Prostate gland (tissue), 2 donors: ENCODE measurements around the gene TAS1R1. TPM values are rescaled to one million over a fixed set of nuclear protein-coding genes. Genes with fewer than 3 reads are reported as not detected.

Experiments
- DNase-seq: peaks from one replicate; pipeline ENCODE4 v3.0.0-alpha.2; 2019; ENCODE audit warnings: low spot score
- H3K27ac ChIP-seq, 2 donors: fragments of 200-600 bp; sonication (generic); 2 replicates each; pipeline ENCODE4 v1.5.1; 2017 to 2019
- H3K27me3 ChIP-seq: fragments of 200-600 bp; sonication (generic); replicated peaks from 2 replicates; pipeline ENCODE4 v1.5.1; 2019; ENCODE audit not compliant: insufficient read depth
- H3K36me3 ChIP-seq, 2 donors: fragments of 200-600 bp; sonication (generic); 1 replicate in 1 of 2; 2 replicates in 1 of 2; pipeline versions ENCODE4 v1.5.1 to v1.8.1; 2017 to 2019
- H3K4me1 ChIP-seq: fragments of 200-600 bp; sonication (generic); replicated peaks from 2 replicates; pipeline ENCODE4 v1.5.1; 2019
- H3K4me3 ChIP-seq, 2 donors: fragments of 200-600 bp; sonication (generic); 2 replicates each; pipeline ENCODE4 v1.5.1; 2017 to 2019
- H3K9me3 ChIP-seq: fragments of 200-600 bp; sonication (generic); 2 replicates; pipeline ENCODE4 v1.5.1; 2017
- CTCF ChIP-seq, 4 experiments: fragments of 200-600 bp in 2 of 4; fragments of 450-650 bp in 2 of 4; sonication (generic) in 2 of 4; IDR thresholded peaks; 1 replicate in 3 of 4; 2 replicates in 1 of 4; pipeline ENCODE4 v1.5.1; 2016 to 2019; ENCODE audit warnings: antibody characterized with exemption in 4 of 4, mild to moderate bottlenecking in 2 of 4, moderate library complexity in 2 of 4
- POLR2A ChIP-seq: fragments of 450-650 bp; IDR thresholded peaks from one replicate; pipeline ENCODE4 v1.6.1; 2016; ENCODE audit warnings: antibody characterized with exemption, mild to moderate bottlenecking
- POLR2AphosphoS5 ChIP-seq: sonication (generic); formaldehyde crosslinking; IDR thresholded peaks from one replicate; pipeline ENCODE4 v1.6.1; 2017; ENCODE audit warnings: antibody characterized with exemption
- WGBS: methylation state at CpG from one replicate; pipeline ENCODE4 v1.1.5; 2018; 5-methylcytosine and 5-hydroxymethylcytosine counted together
- intact Hi-C: fragments of 100-400 bp; cut with DNase I; formaldehyde crosslinking; loops from one replicate; pipeline ENCODE4 v1.14.2; 2022
- total RNA-seq, 2 donors: library from RNA; depleted of rRNA; stranded (reverse); fragments of >200 nt; gene quantifications; one replicate each; pipeline ENCODE4 v1.1.0, GENCODE V29; 2016

Gene TAS1R1
- total RNA-seq, 2 donors from 2014 or later = 1.5 TPM; not detected in 1

DNA sequence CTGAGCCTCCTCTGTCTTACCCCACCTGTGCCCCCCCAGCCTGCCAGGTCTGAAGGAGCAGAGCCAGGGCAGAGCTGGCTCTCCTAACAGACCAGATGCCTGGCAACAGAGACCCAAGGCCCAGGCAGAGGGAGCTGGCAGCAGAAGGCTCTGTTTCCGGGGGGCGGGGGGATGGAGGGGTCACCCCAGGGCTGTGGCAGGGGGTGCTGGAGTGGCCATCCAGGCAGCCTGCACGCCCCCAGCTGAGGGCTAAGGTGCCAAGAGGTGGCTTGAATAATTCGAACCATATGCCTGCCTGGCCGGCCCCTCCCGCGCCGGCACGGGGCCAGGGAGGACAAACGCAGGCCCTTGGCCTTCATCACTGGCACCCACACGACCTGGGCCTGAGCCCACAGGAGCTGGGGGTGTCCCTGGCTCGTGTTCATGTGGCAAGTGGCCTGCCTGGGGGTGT, 47.6 kb upstream of the TAS1R1 start:
- Histone ChIP-seq H3K27me3 (no peaks in the 10 kb centered on the region), H3K36me3 (no peaks in the 10 kb centered on the region), H3K4me1 (no peaks in the 10 kb centered on the region), H3K4me3 (no peak overlapping the region), H3K27ac (no peak overlapping the region), H3K9me3 (no peaks in the 10 kb centered on the region)
- 59% methylated on average over 11 of the region's 12 CpGs for WGBS
- DNase-seq = no peak
- intact Hi-C loops = no loop called here
- TF ChIP-seq POLR2A = no peak
- TF ChIP-seq POLR2AphosphoS5 = no peak
- no peak for TF ChIP-seq CTCF (IDR thresholded peaks at IDR 0.05)

DNA sequence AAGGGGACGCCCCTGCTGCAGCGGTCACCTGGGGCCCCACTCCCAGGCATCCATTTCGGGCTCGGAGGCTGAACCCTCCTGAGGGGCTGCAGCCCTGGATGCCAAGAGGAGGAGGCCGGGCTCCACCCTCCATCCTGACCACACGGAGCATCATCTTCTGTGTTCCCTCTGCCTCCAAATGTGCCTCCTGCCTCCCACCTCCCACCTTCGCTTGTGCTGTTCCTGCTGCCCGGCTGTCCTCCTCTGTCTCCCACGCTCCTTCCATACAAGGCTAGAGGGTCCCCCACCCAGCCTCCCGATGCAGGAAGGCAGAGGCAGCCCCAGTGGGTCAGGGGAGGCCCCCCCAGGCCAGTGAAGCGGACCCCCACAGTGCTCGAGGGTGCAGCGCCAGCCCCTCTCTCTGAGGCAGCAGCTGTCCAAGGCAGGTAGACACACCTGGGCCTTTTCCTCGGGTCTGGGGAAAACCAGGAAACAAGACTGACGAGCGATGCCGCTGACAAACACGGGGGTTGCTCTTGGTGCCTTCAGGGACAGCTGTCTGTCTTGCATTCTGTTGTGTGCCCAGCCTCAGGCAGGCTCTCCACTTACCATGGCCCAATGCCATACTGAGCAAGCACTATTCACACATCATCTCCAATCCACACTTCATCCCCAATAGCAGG, 46.8 kb upstream of the TAS1R1 start:
- H3K27me3 ChIP-seq = no peaks in the 10 kb centered on the region
- H3K9me3 ChIP-seq = no peaks in the 10 kb centered on the region
- no peaks in the 10 kb centered on the region for H3K36me3 ChIP-seq
- 83% methylated on average over 18 of the region's 18 CpGs for WGBS
- no peak overlapping the region for H3K4me3 ChIP-seq
- H3K4me1 ChIP-seq = no peaks in the 10 kb centered on the region
- TF ChIP-seq POLR2A (no peak), POLR2AphosphoS5 (no peak), CTCF (IDR thresholded peaks at IDR 0.05) (no peak)
- H3K27ac ChIP-seq = no peak overlapping the region
- intact Hi-C loops = no loop called here
- no peak for DNase-seq

DNA sequence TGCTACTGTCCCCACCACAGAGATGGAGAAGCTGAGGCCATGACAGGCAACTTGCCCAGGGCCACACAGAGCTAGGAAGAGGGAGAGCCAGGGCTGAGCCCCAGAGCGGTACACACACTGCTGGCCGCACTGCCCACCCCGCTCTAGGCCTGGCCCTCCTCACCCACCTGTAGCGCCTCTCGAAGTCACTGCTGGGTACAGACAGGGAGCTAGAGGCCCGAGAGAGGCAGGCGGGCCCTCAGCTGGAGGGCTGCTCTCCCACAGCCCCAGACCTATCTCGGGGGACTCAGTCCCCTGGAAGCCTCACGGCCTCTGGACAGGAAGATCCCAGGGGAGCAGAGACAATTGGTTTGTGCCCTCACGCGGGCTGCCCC, 46.3 kb upstream of the TAS1R1 start:
- 91% methylated on average over 11 of the region's 11 CpGs for WGBS
- H3K27ac ChIP-seq = no peak overlapping the region
- H3K36me3 ChIP-seq = no peaks in the 10 kb centered on the region
- H3K27me3 ChIP-seq = no peaks in the 10 kb centered on the region
- no peak for DNase-seq
- H3K4me3 ChIP-seq = no peak overlapping the region
- intact Hi-C loops = no loop called here
- no peaks in the 10 kb centered on the region for H3K9me3 ChIP-seq
- TF ChIP-seq POLR2A (no peak), POLR2AphosphoS5 (no peak), CTCF (IDR thresholded peaks at IDR 0.05) (no peak)
- no peaks in the 10 kb centered on the region for H3K4me1 ChIP-seq

DNA sequence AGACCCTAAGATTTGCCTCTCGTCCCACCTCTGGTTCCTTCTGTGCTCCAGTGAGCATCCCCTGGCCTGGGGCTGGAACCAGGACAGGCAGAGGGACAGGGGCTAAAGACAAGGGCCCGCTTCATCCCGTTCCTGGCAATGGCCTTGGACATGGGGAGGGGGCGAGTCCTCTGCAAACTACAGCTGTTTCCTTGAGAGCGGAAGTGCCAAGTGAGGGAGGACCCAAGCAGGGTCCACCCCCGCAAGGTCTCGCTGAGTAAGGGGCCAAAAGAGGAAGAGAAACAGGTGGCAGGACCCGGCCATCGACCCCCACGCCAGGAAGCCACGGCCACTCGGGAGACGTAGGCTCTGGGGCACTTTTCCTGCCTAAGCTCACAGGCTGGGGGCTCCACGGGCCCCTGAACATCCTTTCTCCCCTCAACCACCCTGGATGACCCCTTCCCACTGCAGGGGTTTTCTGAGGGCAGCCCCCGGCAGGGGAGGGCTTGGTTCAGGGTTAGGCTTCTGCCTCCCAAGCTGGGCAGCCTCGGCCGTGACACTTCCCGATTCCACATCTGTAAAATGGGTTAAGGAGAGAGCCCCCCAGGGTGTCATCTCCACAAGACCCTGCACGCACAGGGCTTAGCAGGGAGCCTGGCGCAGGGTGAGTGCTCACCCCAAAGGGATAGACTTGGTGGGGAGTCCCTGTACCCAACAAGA, 45.7 kb upstream of the TAS1R1 start:
- intact Hi-C loops = no loop called here
- Histone ChIP-seq H3K9me3 (no peaks in the 10 kb centered on the region), H3K27ac (no peak overlapping the region), H3K4me1 (no peaks in the 10 kb centered on the region), H3K4me3 (no peak overlapping the region), H3K36me3 (no peaks in the 10 kb centered on the region), H3K27me3 (no peaks in the 10 kb centered on the region)
- 76% methylated on average over 20 of the region's 20 CpGs for WGBS
- no peak for TF ChIP-seq POLR2A
- TF ChIP-seq POLR2AphosphoS5 = no peak
- no peak for TF ChIP-seq CTCF (IDR thresholded peaks at IDR 0.05)
- DNase-seq = no peak

DNA sequence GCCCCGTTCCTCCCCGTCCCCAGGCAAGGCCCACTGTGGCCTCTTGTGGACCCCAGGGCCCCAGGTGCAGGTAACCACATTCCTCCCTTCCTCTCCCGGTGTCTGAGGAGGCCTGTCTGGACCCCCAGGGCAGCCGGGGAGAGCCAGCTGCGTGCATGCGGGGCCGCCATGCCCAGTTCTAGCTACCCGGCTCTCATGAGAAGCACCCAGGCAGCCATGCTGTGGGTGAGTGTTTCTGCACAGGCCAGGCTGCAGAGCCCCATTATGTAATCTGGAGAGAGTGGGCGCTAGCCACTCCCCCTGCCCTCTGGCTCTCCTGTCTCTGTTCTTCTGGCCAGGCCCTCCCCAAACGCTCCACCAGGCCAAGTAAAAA, 45.2 kb upstream of the TAS1R1 start:
- WGBS = 82% methylated on average over 10 of the region's 10 CpGs
- no peaks in the 10 kb centered on the region for H3K36me3 ChIP-seq
- no peak for TF ChIP-seq POLR2A
- TF ChIP-seq POLR2AphosphoS5 = no peak
- no peak for TF ChIP-seq CTCF (IDR thresholded peaks at IDR 0.05)
- H3K27me3 ChIP-seq = no peaks in the 10 kb centered on the region
- intact Hi-C loops = no loop called here
- H3K4me1 ChIP-seq = no peaks in the 10 kb centered on the region
- no peaks in the 10 kb centered on the region for H3K9me3 ChIP-seq
- no peak overlapping the region for H3K4me3 ChIP-seq
- no peak for DNase-seq
- no peak overlapping the region for H3K27ac ChIP-seq
